Stimulated activated effector memory CD8-positive, alpha-beta T cell treated with anti-CD3 and anti-CD28 coated beads, Interleukin-12 subunit alpha, Interleukin-12 subunit beta, amount 100 ng/mL, for 72 hours (primary cell): Measurements from ENCODE around the gene HES5.

Experiments
- ATAC-seq: fragments of 150-1000 bp; cut with Tn5 transposase; 2 replicates; pipeline ENCODE4 v1.10.0; 2021
- DNase-seq, 2 donors: peaks; one replicate each; pipeline ENCODE4 v3.0.0; 2021 to 2022; ENCODE audit warnings: low spot score in 2 of 2
- H3K27ac Mint-ChIP-seq: one replicate; pipeline ENCODE4 v1.8.0; 2022; ENCODE audit warnings: mild to moderate bottlenecking, mixed read lengths
- H3K36me3 Mint-ChIP-seq: one replicate; pipeline ENCODE4 v1.8.0; 2022; ENCODE audit warnings: mild to moderate bottlenecking, mixed read lengths
- H3K4me1 Mint-ChIP-seq: one replicate; pipeline ENCODE4 v1.8.0; 2022; ENCODE audit warnings: mixed read lengths
- H3K4me3 Mint-ChIP-seq: one replicate; pipeline ENCODE4 v1.8.0; 2022; ENCODE audit warnings: mild to moderate bottlenecking, mixed read lengths
- H3K9me3 Mint-ChIP-seq: one replicate; pipeline ENCODE4 v1.8.0; 2022; ENCODE audit warnings: mixed read lengths

Gene HES5

DNA sequence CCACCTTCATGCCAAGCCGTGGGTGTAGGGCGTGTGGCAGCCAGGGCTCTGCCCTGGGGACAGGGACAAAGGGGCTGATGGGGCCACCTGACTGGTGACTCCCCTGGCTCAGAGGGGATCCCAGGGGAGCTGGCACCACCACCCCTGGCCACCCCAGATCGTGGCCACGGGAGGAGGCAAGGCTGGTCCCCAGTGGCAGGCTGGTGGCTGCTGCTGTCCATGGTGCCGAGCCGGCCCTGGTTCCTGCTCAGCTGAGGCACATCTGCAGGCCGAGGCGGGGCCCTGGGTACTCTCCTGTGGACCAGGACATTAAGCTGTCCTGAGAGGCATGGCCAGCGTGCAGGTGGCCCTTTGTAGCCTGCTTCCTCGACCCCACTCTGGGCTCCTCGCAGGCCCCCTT lies 47.5 kb downstream of the HES5 start:
- H3K4me1 Mint-ChIP-seq, result peaks cover 13% of the 10 kb centered on the region
- no peaks in the 10 kb centered on the region for H3K9me3 Mint-ChIP-seq
- ATAC-seq (peak; percentile 4), DNase-seq (no peak)
- no peak overlapping the region for H3K27ac Mint-ChIP-seq
- H3K4me3 Mint-ChIP-seq, result no peak overlapping the region
- H3K36me3 Mint-ChIP-seq, result no peaks in the 10 kb centered on the region

DNA sequence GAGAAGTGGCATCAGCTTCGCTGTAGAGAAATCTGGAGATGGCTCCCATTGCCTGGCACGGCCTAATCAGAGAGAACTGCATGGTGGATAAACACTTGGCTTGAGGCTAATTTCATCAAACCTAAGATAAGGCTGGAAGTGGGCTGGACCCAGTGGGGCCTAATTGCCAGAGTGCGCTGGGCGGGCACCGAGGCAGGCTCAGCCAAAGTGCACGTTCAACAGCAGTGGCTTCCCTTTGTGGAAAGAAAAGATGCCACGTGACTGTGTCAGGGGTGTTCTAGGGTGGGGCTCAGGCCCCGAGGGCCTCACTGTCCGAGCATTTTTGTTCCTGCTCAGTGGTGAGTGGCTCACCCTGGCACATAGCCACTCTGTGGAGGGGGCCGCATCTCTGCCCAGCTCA lies 48.2 kb downstream of the HES5 start:
- ATAC-seq, result no peak
- Mint-ChIP-seq H3K4me1 (peaks cover 17% of the 10 kb centered on the region), H3K9me3 (no peaks in the 10 kb centered on the region), H3K36me3 (no peaks in the 10 kb centered on the region), H3K27ac (no peak overlapping the region), H3K4me3 (no peak overlapping the region)
- DNase-seq, result no peak

- no peak for ATAC-seq
- Mint-ChIP-seq H3K4me1 (peaks cover 17% of the 10 kb centered on the region), H3K4me3 (no peak overlapping the region), H3K27ac (no peak overlapping the region), H3K9me3 (no peaks in the 10 kb centered on the region), H3K36me3 (no peaks in the 10 kb centered on the region)
- no peak for DNase-seq
These were observed 49.1 kb downstream of the HES5 start for GRCh38 chr1:2480986-2481364.

DNA sequence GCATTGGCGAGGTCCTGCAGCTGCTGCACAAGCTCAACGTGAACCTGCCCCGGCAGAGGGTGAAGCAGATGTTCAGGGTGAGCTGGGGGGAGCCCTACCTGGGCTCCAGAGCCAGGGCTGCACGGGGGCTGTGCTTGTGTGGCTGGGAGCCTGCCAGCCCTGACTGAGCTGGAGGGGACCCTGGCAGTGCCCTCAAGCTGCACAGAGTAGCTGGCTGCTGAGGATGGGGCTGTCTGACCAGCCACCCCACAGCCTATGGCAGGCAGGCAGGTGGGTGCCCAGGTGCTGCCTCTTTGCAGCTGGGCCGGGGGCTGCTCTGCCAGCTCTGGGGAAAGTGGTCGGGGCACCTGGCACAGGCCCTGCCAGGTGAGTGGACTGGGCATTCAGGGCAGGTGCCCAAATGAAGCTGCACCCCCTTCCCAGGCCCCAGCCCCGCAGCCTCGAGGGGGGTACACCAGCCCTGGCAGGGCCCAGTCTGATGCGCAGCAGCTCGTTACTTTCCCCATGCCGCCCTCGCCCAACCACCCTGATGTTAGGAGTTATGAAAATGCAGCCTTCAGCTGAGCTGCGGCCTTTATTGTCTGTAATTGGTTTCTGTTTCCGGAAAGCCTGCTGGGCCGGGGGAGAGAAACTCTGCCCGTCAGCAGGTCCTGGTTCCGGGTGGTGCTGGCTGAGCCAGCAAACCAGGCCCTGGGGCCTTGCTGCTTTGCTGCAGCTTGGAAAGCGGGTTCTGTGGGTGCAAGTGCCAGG lies 49.7 kb downstream of the HES5 start:
- H3K36me3 Mint-ChIP-seq, result no peaks in the 10 kb centered on the region
- DNase-seq (no peak), ATAC-seq (no peak)
- H3K4me3 Mint-ChIP-seq, result no peak overlapping the region
- H3K4me1 Mint-ChIP-seq, result peaks cover 17% of the 10 kb centered on the region
- no peak overlapping the region for H3K27ac Mint-ChIP-seq
- H3K9me3 Mint-ChIP-seq, result no peaks in the 10 kb centered on the region

DNA sequence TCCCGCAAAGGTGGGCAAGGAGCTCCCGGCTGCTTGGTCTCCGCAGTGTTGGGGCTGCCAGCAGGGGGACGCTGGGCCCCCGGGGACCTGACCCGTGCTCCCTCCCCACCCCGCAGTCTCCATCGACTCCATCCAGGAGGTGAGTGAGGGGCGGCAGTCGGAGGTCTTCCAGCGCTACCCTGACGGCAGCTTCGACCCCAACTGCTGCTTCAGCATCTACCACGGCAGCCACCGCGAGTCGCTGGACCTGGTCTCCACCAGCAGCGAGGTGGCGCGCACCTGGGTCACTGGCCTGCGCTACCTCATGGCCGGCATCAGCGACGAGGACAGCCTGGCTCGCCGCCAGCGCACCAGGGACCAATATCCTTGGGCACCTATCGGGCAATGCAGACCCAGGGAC lies 50.4 kb downstream of the HES5 start:
- ATAC-seq (no peak), DNase-seq (no peak)
- Mint-ChIP-seq H3K9me3 (no peaks in the 10 kb centered on the region), H3K4me3 (no peak overlapping the region), H3K27ac (no peak overlapping the region), H3K36me3 (no peaks in the 10 kb centered on the region), H3K4me1 (peaks cover 13% of the 10 kb centered on the region)

- Mint-ChIP-seq H3K4me1 (peaks cover 9% of the 10 kb centered on the region), H3K36me3 (no peaks in the 10 kb centered on the region), H3K9me3 (no peaks in the 10 kb centered on the region), H3K27ac (no peak overlapping the region), H3K4me3 (no peak overlapping the region)
- no peak for DNase-seq
- no peak for ATAC-seq
These were observed 50.9 kb downstream of the HES5 start for GRCh38 chr1:2479186-2479585.
